HL-60 (cell line): ENCODE data around the gene GRIA3.

Experiments
- DNase-seq, 2 experiments: peaks; one replicate each; pipeline ENCODE4 v3.0.0-alpha.2; 2010 to 2020; ENCODE audit warnings: low read depth in 1 of 2, low spot score in 1 of 2
- H3K27ac ChIP-seq: fragments of 250-450 bp; sonication (Bioruptor Pico); replicated peaks from 2 replicates; pipeline ENCODE4 v1.5.1; 2020; ENCODE audit warnings: mild to moderate bottlenecking, moderate library complexity
- H3K27me3 ChIP-seq: fragments of 250-450 bp; sonication (Bioruptor Pico); 2 replicates; pipeline ENCODE4 v1.5.1; 2021; ENCODE audit warnings: mild to moderate bottlenecking, moderate library complexity; ENCODE audit not compliant: insufficient read depth, poor library complexity, severe bottlenecking
- H3K4me3 ChIP-seq: replicated peaks from 2 replicates; pipeline ENCODE4 v1.5.1; 2011; ENCODE audit warnings: mild to moderate bottlenecking, control low read depth, low read length; ENCODE audit not compliant: insufficient read depth
- CTCF ChIP-seq: IDR thresholded peaks from one replicate; pipeline ENCODE4 v1.5.1; 2011; ENCODE audit warnings: low read length, control low read depth, inconsistent platforms; ENCODE audit not compliant: insufficient read depth
- GABPA ChIP-seq: IDR thresholded peaks from 2 replicates; pipeline ENCODE4 v1.6.1; 2012; ENCODE audit warnings: low read depth
- POLR2AphosphoS5 ChIP-seq: IDR thresholded peaks from 2 replicates; pipeline ENCODE4 v1.6.1; 2012; ENCODE audit warnings: low read depth
- REST ChIP-seq: IDR thresholded peaks from 2 replicates; pipeline ENCODE4 v1.6.1; 2012; ENCODE audit warnings: low read depth; ENCODE audit not compliant: insufficient replicate concordance
- SPI1 ChIP-seq: IDR thresholded peaks from 2 replicates; pipeline ENCODE4 v1.6.1; 2012; ENCODE audit warnings: low read depth, mild to moderate bottlenecking, borderline replicate concordance

Gene GRIA3

GRCh38 chrX:123186801-123187200, 2.7 kb downstream of the GRIA3 start:
- Histone ChIP-seq H3K27ac (no peak overlapping the region), H3K27me3 (peaks cover 9% of the 10 kb centered on the region), H3K4me3 (no peak overlapping the region)
- TF ChIP-seq SPI1 (no peak), REST (no peak), CTCF (no peak), GABPA (no peak), POLR2AphosphoS5 (no peak)
- DNase-seq = no peak

DNA sequence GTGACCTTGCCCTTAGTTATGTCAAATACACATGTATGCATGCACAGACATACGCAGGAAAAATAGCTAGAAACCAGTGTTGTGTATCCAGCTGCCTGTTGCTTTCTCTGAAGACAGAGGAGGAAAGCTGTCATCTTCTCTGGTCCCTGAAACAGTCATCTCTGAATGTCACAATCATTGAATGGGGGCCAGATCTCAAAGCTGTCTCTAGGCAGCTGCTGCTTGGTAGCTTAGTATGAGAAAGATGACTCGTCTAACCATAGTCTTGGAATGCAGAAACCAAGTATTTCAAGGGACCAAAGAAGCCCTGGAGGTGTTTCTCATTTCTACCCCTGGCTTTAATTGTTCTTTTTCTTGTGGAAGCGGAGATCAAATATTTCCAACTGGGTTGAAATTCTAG, 4.0 kb downstream of the GRIA3 start:
- Histone ChIP-seq H3K27ac (no peak overlapping the region), H3K27me3 (peaks cover 7% of the 10 kb centered on the region), H3K4me3 (no peak overlapping the region)
- TF ChIP-seq POLR2AphosphoS5 = no peak
- no peak for TF ChIP-seq SPI1
- no peak for TF ChIP-seq REST
- no peak for TF ChIP-seq CTCF
- TF ChIP-seq GABPA = no peak
- no peak for DNase-seq

GRCh38 chrX:123189338-123189737, 5.3 kb downstream of the GRIA3 start:
- TF ChIP-seq SPI1 (no peak), REST (no peak), GABPA (no peak), POLR2AphosphoS5 (no peak)

DNA sequence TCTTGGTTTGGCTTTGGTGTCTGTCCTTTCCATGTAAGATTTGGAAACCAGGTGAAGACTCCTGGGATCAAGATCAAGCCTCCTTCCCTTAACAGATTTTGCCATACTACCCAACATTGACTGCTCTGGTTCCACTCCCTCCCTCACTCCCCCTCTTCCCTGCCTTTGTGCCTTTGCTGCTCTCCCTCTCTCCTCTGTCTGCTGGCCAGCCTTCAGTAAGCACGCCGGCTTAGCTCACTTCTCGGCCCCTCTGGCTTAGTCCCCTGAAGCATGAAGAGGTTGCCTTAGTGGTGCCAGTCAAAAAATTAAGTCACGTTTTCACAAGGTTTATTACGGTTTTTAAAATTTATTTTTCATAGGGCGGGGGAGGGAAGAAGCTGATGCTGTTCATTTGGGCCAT, 6.0 kb downstream of the GRIA3 start:
- Histone ChIP-seq H3K27me3 (peaks cover 2% of the 10 kb centered on the region), H3K27ac (no peak overlapping the region), H3K4me3 (no peak overlapping the region)
- TF ChIP-seq SPI1 (no peak), POLR2AphosphoS5 (no peak), REST (no peak), CTCF (no peak), GABPA (no peak)
- no peak for DNase-seq

More at GRCh38 chrX:123189338-123189737, 5.3 kb downstream of the GRIA3 start:
- no peak for DNase-seq
- Histone ChIP-seq H3K4me3 (no peak overlapping the region), H3K27ac (no peak overlapping the region), H3K27me3 (peaks cover 5% of the 10 kb centered on the region)
